ENCODE measurements around the gene FAR2.

The FAR2 gene

GRCh38 chr12:29264424-29264823, 115.3 kb downstream of the FAR2 start:
- H3K4me1 ChIP-seq (ENCODE audit: low read length): no peaks in the 10 kb centered on the region
- no peak overlapping the region for H3K4me3 ChIP-seq (ENCODE audit: low read length)
- no peaks in the 10 kb centered on the region for H3K27me3 ChIP-seq (ENCODE audit: low read depth, low read length)
- peaks cover 3% of the 10 kb centered on the region for H3K36me3 ChIP-seq (replicated peaks; ENCODE audit: low read depth, low read length)
- TF ChIP-seq CTCF (IDR thresholded peaks at IDR 0.05; ENCODE audit: low read depth, low read length) (no peak), EZH2phosphoT487 (IDR thresholded peaks at IDR 0.05; ENCODE audit: low read depth) (no peak)
- no peak overlapping the region for H2AFZ ChIP-seq (ENCODE audit: low read depth, low read length)
- peaks cover 13% of the 10 kb centered on the region; the same call in 1 of the 2 replicates for H3K9me3 ChIP-seq (ENCODE audit: insufficient read depth, low read length)
- H3K27ac ChIP-seq (ENCODE audit: low read length): no peak overlapping the region
- H4K20me1 ChIP-seq (ENCODE audit: insufficient read depth, low read length): no peaks in the 10 kb centered on the region
- H3K79me2 ChIP-seq (ENCODE audit: low read length): no peaks in the 10 kb centered on the region
- no peak overlapping the region for H3K4me2 ChIP-seq (ENCODE audit: low read length)
- H3K9ac ChIP-seq (ENCODE audit: low read length): no peak overlapping the region

- Histone ChIP-seq H3K27ac (ENCODE audit: low read length) (no peak overlapping the region), H3K79me2 (ENCODE audit: low read length) (no peaks in the 10 kb centered on the region), H3K27me3 (ENCODE audit: low read depth, low read length) (no peaks in the 10 kb centered on the region), H3K9ac (ENCODE audit: low read length) (no peak overlapping the region), H3K4me1 (ENCODE audit: low read length) (no peaks in the 10 kb centered on the region), H3K4me3 (ENCODE audit: low read length) (no peak overlapping the region), H2AFZ (ENCODE audit: low read depth, low read length) (no peak overlapping the region), H4K20me1 (ENCODE audit: insufficient read depth, low read length) (no peaks in the 10 kb centered on the region), H3K9me3 (ENCODE audit: insufficient read depth, low read length) (no peaks in the 10 kb centered on the region), H3K36me3 (replicated peaks; ENCODE audit: low read depth, low read length) (no peaks in the 10 kb centered on the region), H3K4me2 (ENCODE audit: low read length) (no peak overlapping the region)
- TF ChIP-seq EZH2phosphoT487 (IDR thresholded peaks at IDR 0.05; ENCODE audit: low read depth): no peak
- TF ChIP-seq CTCF (IDR thresholded peaks at IDR 0.05; ENCODE audit: low read depth, low read length): no peak
Measured at GRCh38 chr12:29269706-29270408, 120.8 kb downstream of the FAR2 start.

- H2AFZ ChIP-seq (ENCODE audit: low read depth, low read length): no peak overlapping the region
- no peak overlapping the region for H3K9ac ChIP-seq (ENCODE audit: low read length)
- H4K20me1 ChIP-seq (ENCODE audit: insufficient read depth, low read length): no peaks in the 10 kb centered on the region
- TF ChIP-seq EZH2phosphoT487 (IDR thresholded peaks at IDR 0.05; ENCODE audit: low read depth) (no peak), CTCF (IDR thresholded peaks at IDR 0.05; ENCODE audit: low read depth, low read length) (no peak)
- no peak overlapping the region for H3K4me2 ChIP-seq (ENCODE audit: low read length)
- H3K27ac ChIP-seq (ENCODE audit: low read length): no peak overlapping the region
- H3K4me1 ChIP-seq (ENCODE audit: low read length): no peaks in the 10 kb centered on the region
- no peaks in the 10 kb centered on the region for H3K36me3 ChIP-seq (replicated peaks; ENCODE audit: low read depth, low read length)
- no peaks in the 10 kb centered on the region for H3K27me3 ChIP-seq (ENCODE audit: low read depth, low read length)
- H3K9me3 ChIP-seq (ENCODE audit: insufficient read depth, low read length): no peaks in the 10 kb centered on the region
- H3K79me2 ChIP-seq (ENCODE audit: low read length): no peaks in the 10 kb centered on the region
- no peak overlapping the region for H3K4me3 ChIP-seq (ENCODE audit: low read length)
Measured at GRCh38 chr12:29270446-29270845, 121.4 kb downstream of the FAR2 start.

GRCh38 chr12:29273178-29273843, 124.2 kb downstream of the FAR2 start:
- no peak overlapping the region for H3K4me3 ChIP-seq (ENCODE audit: low read length)
- H3K27me3 ChIP-seq (ENCODE audit: low read depth, low read length): no peaks in the 10 kb centered on the region
- no peaks in the 10 kb centered on the region for H4K20me1 ChIP-seq (ENCODE audit: insufficient read depth, low read length)
- no peak overlapping the region for H3K9ac ChIP-seq (ENCODE audit: low read length)
- TF ChIP-seq CTCF (IDR thresholded peaks at IDR 0.05; ENCODE audit: low read depth, low read length) (no peak), EZH2phosphoT487 (IDR thresholded peaks at IDR 0.05; ENCODE audit: low read depth) (no peak)
- no peaks in the 10 kb centered on the region for H3K4me1 ChIP-seq (ENCODE audit: low read length)
- H3K27ac ChIP-seq (ENCODE audit: low read length): no peak overlapping the region
- no peaks in the 10 kb centered on the region for H3K9me3 ChIP-seq (ENCODE audit: insufficient read depth, low read length)
- no peak overlapping the region for H2AFZ ChIP-seq (ENCODE audit: low read depth, low read length)
- no peaks in the 10 kb centered on the region for H3K36me3 ChIP-seq (replicated peaks; ENCODE audit: low read depth, low read length)
- no peak overlapping the region for H3K4me2 ChIP-seq (ENCODE audit: low read length)
- no peaks in the 10 kb centered on the region for H3K79me2 ChIP-seq (ENCODE audit: low read length)

Data from OCI-LY3 (cell line).